ENCODE results near the gene UGT1A3.

DNA sequence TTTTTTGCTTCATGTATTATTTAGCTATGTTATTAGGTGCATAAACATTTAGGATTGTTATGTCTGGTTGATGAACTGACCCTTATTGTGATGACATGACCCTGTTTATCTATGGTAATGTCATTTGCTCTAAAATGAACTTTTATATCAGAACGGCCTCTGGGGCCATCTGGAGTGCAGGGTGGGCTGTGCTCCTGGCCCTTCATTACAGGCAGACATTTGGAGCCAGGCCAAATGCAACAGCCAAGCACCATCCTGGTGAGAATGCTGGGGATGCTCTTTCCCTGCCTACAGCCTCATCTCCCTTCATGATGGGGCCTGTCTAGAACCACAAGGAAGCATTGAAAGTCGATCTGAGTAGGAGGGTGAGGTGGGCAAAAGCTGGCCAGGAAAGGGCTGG, 87.5 kb downstream of the UGT1A3 start:
- TF ChIP-seq, protein P1, sequence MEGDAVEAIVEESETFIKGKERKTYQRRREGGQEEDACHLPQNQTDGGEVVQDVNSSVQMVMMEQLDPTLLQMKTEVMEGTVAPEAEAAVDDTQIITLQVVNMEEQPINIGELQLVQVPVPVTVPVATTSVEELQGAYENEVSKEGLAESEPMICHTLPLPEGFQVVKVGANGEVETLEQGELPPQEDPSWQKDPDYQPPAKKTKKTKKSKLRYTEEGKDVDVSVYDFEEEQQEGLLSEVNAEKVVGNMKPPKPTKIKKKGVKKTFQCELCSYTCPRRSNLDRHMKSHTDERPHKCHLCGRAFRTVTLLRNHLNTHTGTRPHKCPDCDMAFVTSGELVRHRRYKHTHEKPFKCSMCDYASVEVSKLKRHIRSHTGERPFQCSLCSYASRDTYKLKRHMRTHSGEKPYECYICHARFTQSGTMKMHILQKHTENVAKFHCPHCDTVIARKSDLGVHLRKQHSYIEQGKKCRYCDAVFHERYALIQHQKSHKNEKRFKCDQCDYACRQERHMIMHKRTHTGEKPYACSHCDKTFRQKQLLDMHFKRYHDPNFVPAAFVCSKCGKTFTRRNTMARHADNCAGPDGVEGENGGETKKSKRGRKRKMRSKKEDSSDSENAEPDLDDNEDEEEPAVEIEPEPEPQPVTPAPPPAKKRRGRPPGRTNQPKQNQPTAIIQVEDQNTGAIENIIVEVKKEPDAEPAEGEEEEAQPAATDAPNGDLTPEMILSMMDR (IDR thresholded peaks at IDR 0.05; ENCODE audit: insufficient read depth, low read length, poor library complexity, severe bottlenecking): no peak
- TF ChIP-seq EZH2phosphoT487 (conservative IDR thresholded peaks at IDR 0.05; ENCODE audit: low read length): no peak
